ENCODE results near the gene FAM117B.

DNA sequence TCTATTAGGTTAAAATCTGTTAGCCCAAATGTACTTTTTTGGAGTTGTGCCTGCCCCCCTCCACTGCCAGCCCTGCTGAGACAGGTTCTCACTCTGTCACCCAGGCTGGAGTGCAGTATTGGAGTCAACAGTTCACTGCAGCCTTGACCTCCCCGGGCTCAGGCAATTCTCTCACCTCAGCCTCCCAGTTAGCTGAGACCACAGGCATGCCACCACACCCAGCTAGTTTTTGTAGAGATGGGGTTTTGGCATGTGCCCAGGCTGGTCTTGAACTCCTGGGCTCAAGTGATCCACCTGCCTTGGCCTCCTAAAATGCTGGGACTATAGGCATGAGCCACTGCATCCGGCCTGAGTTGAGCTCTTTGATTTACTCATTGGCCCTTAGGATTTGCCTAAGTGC, 126.1 kb downstream of the FAM117B start:
- TF ChIP-seq CTCF (IDR thresholded peaks at IDR 0.05; ENCODE audit: insufficient read depth, low read depth, low read length) = no peak
- TF ChIP-seq EZH2 (IDR thresholded peaks at IDR 0.05; ENCODE audit: insufficient read depth, low read length) = no peak
